Measurements from ENCODE around the gene ORM1. TPM values are rescaled to one million over a fixed set of nuclear protein-coding genes. Genes with fewer than 3 reads are reported as not detected.

The ORM1 gene
- total and polyA plus RNA-seq, 9 donors, result 0.30 to 11.9 (median 2.1) TPM; not detected in 4

GRCh38 chr9:114291886-114292590 is 30.9 kb upstream of the ORM1 start:
- 85 to 93% (median 88%) methylated on average over 11 of the region's 11 CpGs for WGBS, 3 donors
- DNase-seq, result peak; percentile 5 to 14 (median 7)
- no peaks in the 10 kb centered on the region for H3K9me3 ChIP-seq

GRCh38 chr9:114294664-114295063 is 28.2 kb upstream of the ORM1 start:
- Histone ChIP-seq H3K4me1 (ENCODE audit: insufficient read depth) (no peaks in the 10 kb centered on the region), H3K9me3 (no peaks in the 10 kb centered on the region), H3K27me3 (no peaks in the 10 kb centered on the region), H3K36me3 (no peaks in the 10 kb centered on the region), H3K27ac (no peak overlapping the region), H3K4me3 (no peak overlapping the region)
- intact Hi-C loops (cut with DNase I), result loop anchor here in 3 of 4 donors (5.0 kb wide), 2 partner anchors 212 to 412 kb away; no protein-coding TSS in a partner anchor
- no peak for DNase-seq
- TF ChIP-seq CTCF (IDR thresholded peaks at IDR 0.05) (no peak), POLR2A (IDR thresholded peaks at IDR 0.05) (no peak)

More at GRCh38 chr9:114291886-114292590, 30.9 kb upstream of the ORM1 start:
- no peak overlapping the region for H3K27ac ChIP-seq
- H3K27me3 ChIP-seq, result no peaks in the 10 kb centered on the region
- no peaks in the 10 kb centered on the region for H3K36me3 ChIP-seq
- intact Hi-C loops (cut with DNase I), result loop anchor here in 3 of 4 donors (1.0 to 5.0 kb wide), 4 partner anchors 184 to 410 kb away; no protein-coding TSS in a partner anchor
- H3K4me1 ChIP-seq (ENCODE audit: insufficient read depth), result no peaks in the 10 kb centered on the region
- H3K4me3 ChIP-seq, result no peak overlapping the region
- no peak for TF ChIP-seq EP300 (IDR thresholded peaks at IDR 0.05)

- intact Hi-C loops (cut with DNase I), result no loop called here
- no peaks in the 10 kb centered on the region for H3K36me3 ChIP-seq
- no peak overlapping the region for H3K27ac ChIP-seq
- no peaks in the 10 kb centered on the region for H3K4me1 ChIP-seq (ENCODE audit: insufficient read depth)
- no peak overlapping the region for H3K4me3 ChIP-seq
- H3K9me3 ChIP-seq, result no peaks in the 10 kb centered on the region
- WGBS, 3 donors, result 98 to 99% (median 98%) methylated on average over 1 of the region's 1 CpG
- TF ChIP-seq EP300 (IDR thresholded peaks at IDR 0.05), result no peak
- TF ChIP-seq POLR2A (IDR thresholded peaks at IDR 0.05), result no peak
- no peak for TF ChIP-seq CTCF (IDR thresholded peaks at IDR 0.05)
- DNase-seq, result no peak
- H3K27me3 ChIP-seq, result no peaks in the 10 kb centered on the region
Observed at GRCh38 chr9:114296338-114296737, 26.6 kb upstream of the ORM1 start.

GRCh38 chr9:114299286-114300152 is 23.4 kb upstream of the ORM1 start:
- peak in 4 of 5 donors; percentile 2 to 19 (median 10) for DNase-seq
- 88 to 93% (median 90%) methylated on average over 15 of the region's 15 CpGs for WGBS, 3 donors
- intact Hi-C loops (cut with DNase I), result loop anchor here in 1 of 4 donors (5.0 kb wide), 1 partner anchor 142 kb away; the partner anchor contains the start of gene COL27A1
- TF ChIP-seq CTCF (IDR thresholded peaks at IDR 0.05) (no peak), POLR2A (IDR thresholded peaks at IDR 0.05) (no peak), EP300 (IDR thresholded peaks at IDR 0.05) (no peak)
- no peak overlapping the region for H3K4me3 ChIP-seq
- no peaks in the 10 kb centered on the region for H3K36me3 ChIP-seq
- H3K27ac ChIP-seq, result no peak overlapping the region
- no peaks in the 10 kb centered on the region for H3K9me3 ChIP-seq
- no peaks in the 10 kb centered on the region for H3K4me1 ChIP-seq (ENCODE audit: insufficient read depth)
- H3K27me3 ChIP-seq, result no peaks in the 10 kb centered on the region
